ENCODE measurements around the gene PRPF31. TPM values are rescaled to one million over a fixed set of nuclear protein-coding genes. Genes with fewer than 3 reads are reported as not detected.

The PRPF31 gene
- total RNA-seq, 1 experiment from 2014 or later: 84.4 TPM

DNA sequence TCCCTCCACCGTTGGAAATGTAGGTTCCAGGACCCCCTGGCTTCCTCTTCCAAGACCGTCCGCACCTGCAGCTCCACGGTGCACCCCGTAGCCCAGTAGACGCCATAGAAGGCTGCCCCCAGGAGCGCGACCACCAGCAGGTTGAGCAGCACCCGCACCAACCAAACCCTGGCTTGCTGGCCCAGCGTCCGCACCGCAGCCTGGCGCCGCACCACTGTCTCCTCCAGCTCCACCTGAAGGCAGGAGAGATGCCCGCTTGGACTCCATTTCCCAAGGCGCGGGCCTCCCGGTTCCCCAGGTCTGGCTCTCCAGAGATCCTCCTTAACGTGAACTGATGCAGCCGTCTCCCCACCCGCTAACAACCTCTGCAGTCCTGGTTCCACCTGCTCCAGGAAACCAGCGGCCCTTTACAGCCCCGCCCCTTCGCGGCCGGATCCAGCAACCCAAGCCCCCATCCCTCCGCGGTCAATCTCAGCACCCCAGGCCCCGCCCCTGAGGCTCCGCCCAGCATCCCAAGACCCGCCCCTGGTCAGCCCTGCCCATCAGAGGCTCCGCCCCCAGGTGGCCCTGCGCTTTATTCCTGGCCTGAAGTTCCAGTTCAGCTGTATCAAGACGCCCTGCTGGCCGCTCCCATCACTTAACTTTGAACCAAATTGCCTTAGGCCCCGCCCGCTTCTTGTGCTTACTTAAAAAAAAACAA, 49.0 kb downstream of the PRPF31 start:
- peaks cover 0 to 4% (median 3%) of the 10 kb centered on the region in 3 experiments; a peak in 3 of 7 replicates for H3K36me3 Mint-ChIP-seq (ENCODE audit: insufficient read depth in 1 of 3, low read depth in 3 of 3)
- Histone ChIP-seq H2BK5ac (ENCODE audit: insufficient read length, low read length) (no peak overlapping the region), H3K4me2 (ENCODE audit: insufficient read depth, insufficient read length, low read length) (peak overlapping the region; percentile 77), H2BK120ac (ENCODE audit: low read depth, low read length, poor library complexity, severe bottlenecking) (no peak overlapping the region), H3K14ac (ENCODE audit: insufficient read depth, low read length) (0 out of 2 replicates have a peak overlapping the region, but pooled peaks have one; percentile 69), H3K18ac (ENCODE audit: insufficient read length, low read depth, low read length) (peak overlapping the region; percentile 24), H2AFZ (ENCODE audit: low read length) (no peak overlapping the region), H3K56ac (ENCODE audit: insufficient read length, low read depth, low read length) (no peak overlapping the region), H4K91ac (ENCODE audit: insufficient read length, low read depth, low read length) (no peak overlapping the region), H2BK20ac (ENCODE audit: low read depth, low read length, poor library complexity, severe bottlenecking) (no peak overlapping the region), H3K4ac (ENCODE audit: low read depth, low read length) (no peak overlapping the region), H3T11ph (ENCODE audit: low read length) (no peak overlapping the region), H4K20me1 (ENCODE audit: control insufficient read depth, insufficient read depth, insufficient read length) (no peaks in the 10 kb centered on the region), H3K4me1 (ENCODE audit: insufficient read depth, low read length) (no peaks in the 10 kb centered on the region), H3K23me2 (ENCODE audit: insufficient read length, low read depth, low read length, poor library complexity, severe bottlenecking) (peaks cover 15% of the 10 kb centered on the region), H3K27me3 (ENCODE audit: insufficient read depth, low read length) (no peaks in the 10 kb centered on the region), H3K27ac (ENCODE audit: insufficient read length, low read depth, low read length) (no peak overlapping the region), H3K9ac (ENCODE audit: extremely low read depth, insufficient read length, low read length) (no peak overlapping the region), H2BK15ac (ENCODE audit: low read depth, low read length) (no peak overlapping the region), H2AK5ac (ENCODE audit: insufficient read length, low read length) (no peak overlapping the region), H4K8ac (replicated peaks; ENCODE audit: insufficient read length, low read depth, low read length) (no peak overlapping the region), H3K79me1 (ENCODE audit: insufficient read depth, low read depth, low read length, poor library complexity, severe bottlenecking) (no peaks in the 10 kb centered on the region), H4K5ac (ENCODE audit: insufficient read length, low read depth, low read length) (no peak overlapping the region), H2BK12ac (ENCODE audit: insufficient read length, low read depth, low read length) (no peak overlapping the region), H3K23ac (ENCODE audit: insufficient read length, low read depth, low read length) (no peak overlapping the region), H3K79me2 (ENCODE audit: insufficient read depth, low read length) (no peaks in the 10 kb centered on the region), H3K9me3 (ENCODE audit: control insufficient read depth, low read depth, low read length) (no peaks in the 10 kb centered on the region)
- H3K27ac Mint-ChIP-seq: peak overlapping the region in 1 of 3 experiments; percentile 61; a peak in 2 of 7 replicates
- H3K4me3 Mint-ChIP-seq: peak overlapping the region; percentile 63 to 79
- peaks cover 0 to 6% of the 10 kb centered on the region in 2 experiments; a peak in 2 of 5 replicates for H3K9me3 Mint-ChIP-seq
- peak; percentile 96 for DNase-seq
- peaks cover 31 to 43% of the 10 kb centered on the region in 2 experiments for H3K4me1 Mint-ChIP-seq
- WGBS (ENCODE audit: extremely low coverage, insufficient read length, low lambda C conversion rate): no CpG with 5 or more reads among the region's 37 CpGs
- peaks cover 40% of the 10 kb centered on the region for H3K27me3 Mint-ChIP-seq (ENCODE audit: low read depth)
- TF ChIP-seq, protein P1, sequence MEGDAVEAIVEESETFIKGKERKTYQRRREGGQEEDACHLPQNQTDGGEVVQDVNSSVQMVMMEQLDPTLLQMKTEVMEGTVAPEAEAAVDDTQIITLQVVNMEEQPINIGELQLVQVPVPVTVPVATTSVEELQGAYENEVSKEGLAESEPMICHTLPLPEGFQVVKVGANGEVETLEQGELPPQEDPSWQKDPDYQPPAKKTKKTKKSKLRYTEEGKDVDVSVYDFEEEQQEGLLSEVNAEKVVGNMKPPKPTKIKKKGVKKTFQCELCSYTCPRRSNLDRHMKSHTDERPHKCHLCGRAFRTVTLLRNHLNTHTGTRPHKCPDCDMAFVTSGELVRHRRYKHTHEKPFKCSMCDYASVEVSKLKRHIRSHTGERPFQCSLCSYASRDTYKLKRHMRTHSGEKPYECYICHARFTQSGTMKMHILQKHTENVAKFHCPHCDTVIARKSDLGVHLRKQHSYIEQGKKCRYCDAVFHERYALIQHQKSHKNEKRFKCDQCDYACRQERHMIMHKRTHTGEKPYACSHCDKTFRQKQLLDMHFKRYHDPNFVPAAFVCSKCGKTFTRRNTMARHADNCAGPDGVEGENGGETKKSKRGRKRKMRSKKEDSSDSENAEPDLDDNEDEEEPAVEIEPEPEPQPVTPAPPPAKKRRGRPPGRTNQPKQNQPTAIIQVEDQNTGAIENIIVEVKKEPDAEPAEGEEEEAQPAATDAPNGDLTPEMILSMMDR (conservative IDR thresholded peaks at IDR 0.05): no peak
